Karpas-422 (cell line): Measurements from ENCODE around the gene HAUS6. TPM values are rescaled to one million over a fixed set of nuclear protein-coding genes. Genes with fewer than 3 reads are reported as not detected.
A peak's percentile ranks its signal among the peaks of the same experiment; 100 is the strongest.

Experiments used
- DNase-seq: peaks from one replicate; pipeline ENCODE4 v3.0.0-alpha.2; 2015
- H2AFZ ChIP-seq: fragments of 200-600 bp; sonication (generic); 2 replicates; pipeline ENCODE4 v1.6.1; 2014; ENCODE audit warnings: antibody characterized with exemption, low read length, mixed read lengths
- H3K27ac ChIP-seq: fragments of 200-600 bp; sonication (generic); 2 replicates; pipeline ENCODE4 v1.5.1; 2014; ENCODE audit warnings: mild to moderate bottlenecking, low read length, moderate library complexity
- H3K27me3 ChIP-seq: fragments of 200-600 bp; sonication (generic); 2 replicates; pipeline ENCODE4 v1.6.1; 2014; ENCODE audit warnings: low read length, mixed read lengths
- H3K36me3 ChIP-seq: fragments of 200-600 bp; sonication (generic); 2 replicates; pipeline ENCODE4 v1.6.1; 2014; ENCODE audit warnings: low read length, mixed read lengths; ENCODE audit not compliant: insufficient read depth
- H3K4me1 ChIP-seq: fragments of 200-600 bp; sonication (generic); 2 replicates; pipeline ENCODE4 v1.6.1; 2014; ENCODE audit warnings: mild to moderate bottlenecking, low read length, mixed read lengths
- H3K4me2 ChIP-seq: fragments of 200-600 bp; sonication (generic); 2 replicates; pipeline ENCODE4 v1.6.1; 2014; ENCODE audit warnings: low read length, low read depth, mild to moderate bottlenecking; ENCODE audit not compliant: poor library complexity, severe bottlenecking
- H3K4me3 ChIP-seq: fragments of 200-600 bp; sonication (generic); 2 replicates; pipeline ENCODE4 v1.5.1; 2014; ENCODE audit warnings: mild to moderate bottlenecking, antibody characterized with exemption, low read length, mixed read lengths
- H3K79me2 ChIP-seq: fragments of 200-600 bp; sonication (generic); 2 replicates; pipeline ENCODE4 v1.6.1; 2014; ENCODE audit warnings: mild to moderate bottlenecking, low read length, mixed read lengths
- H3K9ac ChIP-seq: fragments of 200-600 bp; sonication (generic); 2 replicates; pipeline ENCODE4 v1.6.0; 2014; ENCODE audit warnings: low read length
- H3K9me2 ChIP-seq: fragments of 200-600 bp; sonication (generic), shearing (Covaris generic); replicated peaks from 2 replicates; pipeline ENCODE4 v1.6.0; 2014; ENCODE audit warnings: mild to moderate bottlenecking, low read length, moderate library complexity; ENCODE audit not compliant: insufficient read depth
- H3K9me3 ChIP-seq: fragments of 300-700, 200-600 bp; sonication (generic); 2 replicates; pipeline ENCODE4 v1.6.1; 2014; ENCODE audit warnings: low read length, mixed read lengths
- H4K20me1 ChIP-seq: fragments of 200-600 bp; sonication (generic); 2 replicates; pipeline ENCODE4 v1.6.1; 2014; ENCODE audit warnings: mild to moderate bottlenecking, antibody characterized with exemption, low read length, low read depth; ENCODE audit not compliant: insufficient read depth
- total RNA-seq: library from RNA; depleted of rRNA; stranded (reverse); fragments of >200 nt; shearing (Covaris generic); gene quantifications from 2 replicates; pipeline ENCODE4 v1.2.3, GENCODE V29; 2014; ENCODE audit warnings: low replicate concordance

Gene HAUS6
- total RNA-seq, 1 experiment from 2014 or later, result 32.6 TPM

- no peaks in the 10 kb centered on the region for H4K20me1 ChIP-seq
- no peak overlapping the region for H3K27ac ChIP-seq
- no peak overlapping the region for H3K4me3 ChIP-seq
- H3K9me3 ChIP-seq, result no peaks in the 10 kb centered on the region
- H2AFZ ChIP-seq, result no peak overlapping the region
- H3K36me3 ChIP-seq, result no peaks in the 10 kb centered on the region
- H3K4me1 ChIP-seq, result peaks cover 24% of the 10 kb centered on the region
- no peaks in the 10 kb centered on the region for H3K9me2 ChIP-seq
- H3K27me3 ChIP-seq, result no peaks in the 10 kb centered on the region
- no peak for DNase-seq
- no peaks in the 10 kb centered on the region for H3K79me2 ChIP-seq
- H3K9ac ChIP-seq, result no peak overlapping the region
- H3K4me2 ChIP-seq, result no peak overlapping the region
Observed at GRCh38 chr9:19140259-19140658, 37.6 kb upstream of the HAUS6 start.

DNA sequence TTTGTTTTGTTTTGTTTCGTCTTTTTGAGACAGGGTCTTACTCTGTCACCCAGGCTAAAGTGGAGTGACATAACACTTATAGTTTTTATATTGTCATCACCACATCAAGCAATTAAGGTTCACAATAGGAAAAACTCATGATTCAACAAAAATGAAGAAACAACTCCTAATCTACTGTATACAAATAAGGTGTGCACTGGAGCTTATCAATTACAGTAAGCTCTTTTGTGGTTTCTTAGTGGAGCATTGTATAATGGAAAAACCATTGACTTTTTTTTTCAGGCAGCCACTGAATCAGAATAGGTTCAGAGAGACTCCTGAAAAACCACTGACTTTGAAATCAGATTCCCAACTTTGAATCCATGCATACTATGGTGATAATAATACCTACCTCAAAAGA is 35.4 kb upstream of the HAUS6 start:
- Histone ChIP-seq H3K36me3 (no peaks in the 10 kb centered on the region), H3K9me3 (no peaks in the 10 kb centered on the region), H2AFZ (no peak overlapping the region), H3K9me2 (no peaks in the 10 kb centered on the region), H3K79me2 (no peaks in the 10 kb centered on the region), H3K9ac (no peak overlapping the region), H3K27me3 (no peaks in the 10 kb centered on the region), H3K4me1 (peaks cover 37% of the 10 kb centered on the region), H3K27ac (no peak overlapping the region), H3K4me2 (peak overlapping the region; percentile 16), H4K20me1 (no peaks in the 10 kb centered on the region), H3K4me3 (no peak overlapping the region)
- peak; percentile 63 for DNase-seq

DNA sequence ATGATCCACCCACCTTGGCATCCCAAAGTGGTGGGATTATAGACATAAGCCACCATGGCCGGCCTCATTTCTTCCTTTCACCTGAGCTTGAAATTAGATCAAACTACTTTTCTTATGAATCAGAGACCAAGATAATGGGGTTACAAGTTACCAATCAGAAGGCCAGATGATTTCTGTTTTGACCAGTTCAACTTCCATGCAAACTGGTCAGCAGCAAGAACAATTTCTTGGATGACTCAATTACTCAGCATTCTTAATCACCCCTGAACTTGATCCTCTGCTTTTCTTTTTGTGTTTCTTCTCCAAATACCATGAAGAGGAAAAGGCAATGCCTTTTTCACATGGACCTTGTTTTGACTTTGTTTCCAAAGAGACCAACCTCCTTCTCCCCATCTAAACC is 34.6 kb upstream of the HAUS6 start:
- H3K27ac ChIP-seq, result no peak overlapping the region
- no peaks in the 10 kb centered on the region for H3K79me2 ChIP-seq
- H3K27me3 ChIP-seq, result no peaks in the 10 kb centered on the region
- H3K9me2 ChIP-seq, result no peaks in the 10 kb centered on the region
- H4K20me1 ChIP-seq, result no peaks in the 10 kb centered on the region
- no peaks in the 10 kb centered on the region for H3K9me3 ChIP-seq
- H3K36me3 ChIP-seq, result no peaks in the 10 kb centered on the region
- no peak overlapping the region for H2AFZ ChIP-seq
- no peak overlapping the region for H3K9ac ChIP-seq
- no peak for DNase-seq
- no peak overlapping the region for H3K4me3 ChIP-seq
- peaks cover 39% of the 10 kb centered on the region for H3K4me1 ChIP-seq
- H3K4me2 ChIP-seq, result no peak overlapping the region

GRCh38 chr9:19136129-19136528 is 33.4 kb upstream of the HAUS6 start:
- Histone ChIP-seq H3K27me3 (no peaks in the 10 kb centered on the region), H3K79me2 (no peaks in the 10 kb centered on the region), H3K27ac (no peak overlapping the region), H3K4me3 (no peak overlapping the region), H3K4me1 (peaks cover 39% of the 10 kb centered on the region), H4K20me1 (no peaks in the 10 kb centered on the region), H3K36me3 (no peaks in the 10 kb centered on the region), H3K4me2 (no peak overlapping the region), H3K9me2 (no peaks in the 10 kb centered on the region), H2AFZ (no peak overlapping the region), H3K9me3 (no peaks in the 10 kb centered on the region), H3K9ac (no peak overlapping the region)
- no peak for DNase-seq

DNA sequence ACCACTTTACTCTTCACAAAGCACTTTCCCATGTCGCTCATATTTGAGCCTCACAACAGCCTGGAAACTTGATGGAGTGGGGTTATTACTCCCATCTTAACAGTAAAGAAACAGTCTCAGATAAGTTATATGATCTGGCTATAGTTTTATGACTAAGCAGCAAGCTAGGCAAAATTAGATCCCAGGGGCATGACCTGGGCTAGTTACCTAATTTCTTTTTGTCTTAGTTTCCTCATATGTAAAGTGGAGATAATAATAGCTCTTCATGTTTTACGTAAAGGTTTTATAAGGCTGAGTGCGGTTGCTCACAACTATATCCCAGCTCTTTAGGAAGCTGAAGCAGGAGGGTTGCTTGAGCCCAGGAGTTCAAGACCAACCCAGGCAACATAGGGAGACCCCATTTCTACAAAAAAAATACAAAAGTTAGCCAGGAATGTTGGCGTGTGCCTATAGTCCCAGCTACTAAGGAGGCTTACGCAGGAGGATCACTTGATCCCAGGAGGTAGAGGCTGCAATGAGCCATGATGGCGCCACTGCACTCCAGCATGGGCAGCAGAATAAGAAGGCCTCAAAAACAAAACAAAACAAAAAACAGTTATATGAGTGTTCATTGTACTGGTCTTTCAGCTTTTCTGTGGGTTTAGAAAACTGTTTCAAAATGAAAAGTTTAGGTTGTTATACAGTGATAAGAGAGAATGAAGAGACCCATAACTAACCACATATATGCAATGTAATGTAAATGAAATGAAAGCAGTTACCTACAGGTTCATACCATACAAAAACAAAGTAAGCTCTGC is 31.0 kb upstream of the HAUS6 start:
- peak overlapping the region; percentile 47 for H3K4me2 ChIP-seq
- H3K27me3 ChIP-seq, result no peaks in the 10 kb centered on the region
- H3K36me3 ChIP-seq, result no peaks in the 10 kb centered on the region
- H3K9ac ChIP-seq, result no peak overlapping the region
- peak overlapping the region; percentile 2; the same call in 1 of the 2 replicates for H3K4me3 ChIP-seq
- no peaks in the 10 kb centered on the region for H4K20me1 ChIP-seq
- H3K27ac ChIP-seq, result peak overlapping the region; percentile 19; the same call in 1 of the 2 replicates
- peak; percentile 57 for DNase-seq
- H3K4me1 ChIP-seq, result peaks cover 50% of the 10 kb centered on the region
- no peaks in the 10 kb centered on the region for H3K9me3 ChIP-seq
- no peaks in the 10 kb centered on the region for H3K79me2 ChIP-seq
- H3K9me2 ChIP-seq, result no peaks in the 10 kb centered on the region
- H2AFZ ChIP-seq, result peak overlapping the region; percentile 51

- no peak for DNase-seq
- peaks cover 57% of the 10 kb centered on the region for H3K4me1 ChIP-seq
- H3K27me3 ChIP-seq, result no peaks in the 10 kb centered on the region
- no peak overlapping the region for H3K4me3 ChIP-seq
- H3K9me3 ChIP-seq, result no peaks in the 10 kb centered on the region
- peaks cover 14% of the 10 kb centered on the region for H3K79me2 ChIP-seq
- H3K36me3 ChIP-seq, result no peaks in the 10 kb centered on the region
- H3K9ac ChIP-seq, result 0 out of 2 replicates have a peak overlapping the region, but pooled peaks have one; percentile 59
- peak overlapping the region; percentile 77 for H3K4me2 ChIP-seq
- H4K20me1 ChIP-seq, result no peaks in the 10 kb centered on the region
- peak overlapping the region; percentile 84 for H3K27ac ChIP-seq
- no peaks in the 10 kb centered on the region for H3K9me2 ChIP-seq
- H2AFZ ChIP-seq, result peak overlapping the region; percentile 97; the same call in 1 of the 2 replicates
Observed at GRCh38 chr9:19130436-19130835, 27.7 kb upstream of the HAUS6 start.

DNA sequence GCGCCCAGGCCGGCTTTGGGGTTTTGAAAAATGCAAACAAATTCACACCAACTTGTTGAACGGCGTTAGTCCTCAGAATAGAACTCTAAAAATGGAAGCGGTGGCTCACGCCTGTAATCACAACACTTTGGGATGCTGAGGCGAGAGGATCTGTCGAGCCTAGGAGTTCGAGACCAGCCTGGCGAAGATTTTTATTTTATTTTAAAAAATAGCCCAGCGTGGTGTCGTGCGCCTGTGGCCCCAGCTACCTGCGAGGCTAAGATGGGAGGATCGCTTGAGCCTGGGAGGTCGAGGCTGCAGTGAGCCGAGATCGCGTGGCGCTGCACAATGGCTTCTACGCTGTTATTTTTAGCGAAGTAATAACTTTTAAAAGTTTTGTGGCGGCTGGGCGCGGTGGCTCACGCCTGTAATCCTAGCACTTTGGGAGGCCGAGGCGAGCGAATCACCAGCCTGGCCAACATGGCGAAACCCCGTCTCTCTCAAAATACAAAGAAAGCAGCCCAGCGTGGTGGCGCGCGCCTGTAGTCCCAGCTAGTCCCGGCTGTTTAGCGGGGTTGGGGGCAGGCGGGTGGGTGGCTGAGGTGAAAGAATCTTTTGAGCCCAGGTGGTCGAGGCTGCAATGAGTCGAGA is 25.3 kb upstream of the HAUS6 start:
- Histone ChIP-seq H3K4me3 (peak overlapping the region; percentile 71), H3K4me1 (peaks cover 46% of the 10 kb centered on the region), H3K9me3 (no peaks in the 10 kb centered on the region), H3K4me2 (peak overlapping the region; percentile 77), H3K36me3 (peaks cover 10% of the 10 kb centered on the region; the same call in 1 of the 2 replicates), H3K79me2 (peaks cover 14% of the 10 kb centered on the region), H4K20me1 (no peaks in the 10 kb centered on the region), H3K9ac (peak overlapping the region; percentile 80), H3K9me2 (no peaks in the 10 kb centered on the region), H3K27ac (peak overlapping the region; percentile 64), H3K27me3 (no peaks in the 10 kb centered on the region), H2AFZ (peak overlapping the region; percentile 47)
- DNase-seq, result peak; percentile 67

- Histone ChIP-seq H3K79me2 (peaks cover 14% of the 10 kb centered on the region), H3K4me1 (peaks cover 31% of the 10 kb centered on the region), H4K20me1 (no peaks in the 10 kb centered on the region), H2AFZ (no peak overlapping the region), H3K9me2 (no peaks in the 10 kb centered on the region), H3K36me3 (peaks cover 30% of the 10 kb centered on the region; the same call in 1 of the 2 replicates), H3K27me3 (no peaks in the 10 kb centered on the region), H3K9me3 (no peaks in the 10 kb centered on the region), H3K9ac (no peak overlapping the region), H3K4me3 (no peak overlapping the region), H3K4me2 (no peak overlapping the region), H3K27ac (no peak overlapping the region)
- DNase-seq, result no peak
Observed at GRCh38 chr9:19124430-19124793, 21.7 kb upstream of the HAUS6 start.
